Hematopoietic multipotent progenitor cell (in vitro differentiated cells): ENCODE data around the gene VRK1. TPM values are rescaled to one million over a fixed set of nuclear protein-coding genes. Genes with fewer than 3 reads are reported as not detected.
A peak's percentile ranks its signal among the peaks of the same experiment; 100 is the strongest.

ENCODE experiments used
- DNase-seq, 3 donors: peaks; one replicate each; pipeline ENCODE4 v3.0.0-alpha.2; 2011 to 2015; ENCODE audit warnings: low read depth in 2 of 3, low spot score in 2 of 3
- total RNA-seq: library from RNA; depleted of rRNA; stranded (reverse); fragments of >200 nt; gene quantifications from one replicate; pipeline ENCODE4 v1.2.3, GENCODE V29; 2012

VRK1 gene
- total RNA-seq, 1 donor = 19.1 TPM

GRCh38 chr14:96823652-96824051 lies 26.5 kb downstream of the VRK1 start:
- no peak for DNase-seq

- DNase-seq = no peak
Observed at GRCh38 chr14:96824283-96824682, 27.1 kb downstream of the VRK1 start.

- DNase-seq = no peak
Observed at GRCh38 chr14:96826818-96827217, 29.6 kb downstream of the VRK1 start.

GRCh38 chr14:96827290-96827689 lies 30.1 kb downstream of the VRK1 start:
- DNase-seq = no peak

- no peak for DNase-seq
Observed at GRCh38 chr14:96829791-96830190, 32.6 kb downstream of the VRK1 start.

GRCh38 chr14:96830946-96831345 lies 33.8 kb downstream of the VRK1 start:
- DNase-seq = no peak

- no peak for DNase-seq
Observed at GRCh38 chr14:96832351-96832750, 35.2 kb downstream of the VRK1 start.

- DNase-seq = no peak
Observed at GRCh38 chr14:96838449-96838848, 41.3 kb downstream of the VRK1 start.

GRCh38 chr14:96839251-96839650 lies 42.1 kb downstream of the VRK1 start:
- no peak for DNase-seq

- DNase-seq = no peak
Observed at GRCh38 chr14:96843137-96843536, 46.0 kb downstream of the VRK1 start.

- no peak for DNase-seq
Observed at GRCh38 chr14:96844857-96845570, 47.8 kb downstream of the VRK1 start.

- no peak for DNase-seq
Observed at GRCh38 chr14:96847451-96847850, 50.3 kb downstream of the VRK1 start.

GRCh38 chr14:96848011-96848410 lies 50.8 kb downstream of the VRK1 start:
- no peak for DNase-seq

- DNase-seq = no peak
Observed at GRCh38 chr14:96849733-96850132, 52.6 kb downstream of the VRK1 start.

GRCh38 chr14:96851694-96852381 lies 54.7 kb downstream of the VRK1 start:
- no peak for DNase-seq

GRCh38 chr14:96852823-96853422 lies 55.7 kb downstream of the VRK1 start:
- peak in 2 of 3 donors; percentile 27 to 54 for DNase-seq

- DNase-seq = no peak
Observed at GRCh38 chr14:96858643-96859042, 61.5 kb downstream of the VRK1 start.

- DNase-seq = no peak
Observed at GRCh38 chr14:96861568-96862310, 64.6 kb downstream of the VRK1 start.

GRCh38 chr14:96863327-96863985 lies 66.3 kb downstream of the VRK1 start:
- DNase-seq = no peak

GRCh38 chr14:96863986-96864330 lies 66.8 kb downstream of the VRK1 start:
- no peak for DNase-seq

GRCh38 chr14:96867634-96868033 lies 70.5 kb downstream of the VRK1 start:
- no peak for DNase-seq
